H9 (cell line): ENCODE data around the gene METTL17. TPM values are rescaled to one million over a fixed set of nuclear protein-coding genes. Genes with fewer than 3 reads are reported as not detected.

Experiments
- DNase-seq: peaks from one replicate; pipeline ENCODE4 v3.0.0-alpha.2; 2017
- H2AFZ ChIP-seq: one replicate; pipeline ENCODE4 v1.6.1; 2013; ENCODE audit warnings: mild to moderate bottlenecking, low read length, control low read depth, moderate library complexity
- H2AK5ac ChIP-seq: 2 replicates; pipeline ENCODE4 v1.6.1; 2013; ENCODE audit warnings: low read length, control low read depth, mixed read lengths; ENCODE audit not compliant: insufficient read length
- H2BK120ac ChIP-seq: one replicate; pipeline ENCODE4 v1.6.1; 2013; ENCODE audit warnings: low read depth, mild to moderate bottlenecking, low read length, control low read depth, inconsistent platforms; ENCODE audit not compliant: poor library complexity, severe bottlenecking
- H2BK12ac ChIP-seq: 2 replicates; pipeline ENCODE4 v1.6.1; 2013; ENCODE audit warnings: low read length, control low read depth, mixed read lengths, low read depth; ENCODE audit not compliant: insufficient read length
- H2BK15ac ChIP-seq: 2 replicates; pipeline ENCODE4 v1.6.1; 2013; ENCODE audit warnings: low read depth, low read length, control low read depth
- H2BK20ac ChIP-seq: one replicate; pipeline ENCODE4 v1.6.1; 2013; ENCODE audit warnings: low read depth, mild to moderate bottlenecking, low read length, control low read depth, inconsistent platforms; ENCODE audit not compliant: poor library complexity, severe bottlenecking
- H2BK5ac ChIP-seq: 2 replicates; pipeline ENCODE4 v1.6.1; 2013; ENCODE audit warnings: low read length, control low read depth, mixed read lengths; ENCODE audit not compliant: insufficient read length
- H3K14ac ChIP-seq: 2 replicates; pipeline ENCODE4 v1.6.1; 2013; ENCODE audit warnings: low read length, control low read depth; ENCODE audit not compliant: insufficient read depth
- H3K18ac ChIP-seq: 2 replicates; pipeline ENCODE4 v1.6.1; 2013; ENCODE audit warnings: low read depth, mild to moderate bottlenecking, mixed read lengths, low read length, control low read depth; ENCODE audit not compliant: insufficient read length
- H3K23ac ChIP-seq: 2 replicates; pipeline ENCODE4 v1.6.1; 2013; ENCODE audit warnings: low read length, control low read depth, mixed read lengths, low read depth; ENCODE audit not compliant: insufficient read length
- H3K23me2 ChIP-seq: 2 replicates; pipeline ENCODE4 v1.6.1; 2013; ENCODE audit warnings: low read depth, mild to moderate bottlenecking, mixed read lengths, low read length, control low read depth; ENCODE audit not compliant: insufficient read length, poor library complexity, severe bottlenecking
- H3K27ac ChIP-seq: 2 replicates; pipeline ENCODE4 v1.5.1; 2013; ENCODE audit warnings: low read length, control low read depth, mixed read lengths, low read depth; ENCODE audit not compliant: insufficient read length
- H3K27me3 ChIP-seq: 2 replicates; pipeline ENCODE4 v1.6.1; 2013; ENCODE audit warnings: low read length, control low read depth, inconsistent platforms; ENCODE audit not compliant: insufficient read depth
- H3K4ac ChIP-seq: 2 replicates; pipeline ENCODE4 v1.6.1; 2013; ENCODE audit warnings: low read depth, mild to moderate bottlenecking, control low read depth, inconsistent platforms, low read length, moderate library complexity
- H3K4me1 ChIP-seq: 2 replicates; pipeline ENCODE4 v1.6.1; 2013; ENCODE audit warnings: low read length, control low read depth, inconsistent platforms; ENCODE audit not compliant: insufficient read depth
- H3K4me2 ChIP-seq: 2 replicates; pipeline ENCODE4 v1.6.1; 2013; ENCODE audit warnings: low read length, control low read depth, mixed read lengths; ENCODE audit not compliant: insufficient read length, insufficient read depth
- H3K56ac ChIP-seq: 2 replicates; pipeline ENCODE4 v1.6.1; 2013; ENCODE audit warnings: low read depth, mild to moderate bottlenecking, mixed read lengths, low read length, control low read depth; ENCODE audit not compliant: insufficient read length
- H3K79me1 ChIP-seq: 2 replicates; pipeline ENCODE4 v1.6.1; 2013; ENCODE audit warnings: low read depth, mild to moderate bottlenecking, moderate library complexity, low read length, control low read depth, inconsistent platforms; ENCODE audit not compliant: insufficient read depth, poor library complexity, severe bottlenecking
- H3K79me2 ChIP-seq: 2 replicates; pipeline ENCODE4 v1.6.1; 2013; ENCODE audit warnings: low read length, control low read depth, inconsistent platforms; ENCODE audit not compliant: insufficient read depth
- H3K9ac ChIP-seq: 2 replicates; pipeline ENCODE4 v1.6.1; 2013; ENCODE audit warnings: low read length, control low read depth, mixed read lengths; ENCODE audit not compliant: insufficient read length; ENCODE audit errors: extremely low read depth
- H3K9me3 ChIP-seq: one replicate; pipeline ENCODE4 v1.6.1; 2013; ENCODE audit warnings: low read depth, low read length, inconsistent platforms; ENCODE audit not compliant: control insufficient read depth
- H3T11ph ChIP-seq: one replicate; pipeline ENCODE4 v1.6.1; 2013; ENCODE audit warnings: mild to moderate bottlenecking, low read length, control low read depth, inconsistent platforms
- H4K20me1 ChIP-seq: one replicate; pipeline ENCODE4 v1.6.1; 2013; ENCODE audit not compliant: control insufficient read depth, insufficient read length, insufficient read depth
- H4K5ac ChIP-seq: 2 replicates; pipeline ENCODE4 v1.6.1; 2013; ENCODE audit warnings: low read depth, mild to moderate bottlenecking, mixed read lengths, low read length, control low read depth; ENCODE audit not compliant: insufficient read length
- H4K8ac ChIP-seq: replicated peaks from 2 replicates; pipeline ENCODE4 v1.6.1; 2013; ENCODE audit warnings: low read length, control low read depth, mixed read lengths, low read depth; ENCODE audit not compliant: insufficient read length
- H4K91ac ChIP-seq: 2 replicates; pipeline ENCODE4 v1.6.1; 2013; ENCODE audit warnings: low read depth, mild to moderate bottlenecking, moderate library complexity, mixed read lengths, low read length, control low read depth; ENCODE audit not compliant: insufficient read length
- H3K27ac Mint-ChIP-seq, 3 experiments: 2 replicates in 2 of 3; 3 replicates in 1 of 3; pipeline ENCODE4 v1.8.0; 2020 to 2021; ENCODE audit warnings: mixed read lengths in 3 of 3, mild to moderate bottlenecking in 1 of 3, moderate library complexity in 1 of 3
- H3K27me3 Mint-ChIP-seq: 2 replicates; pipeline ENCODE4 v1.8.0; 2021; ENCODE audit warnings: low read depth, mild to moderate bottlenecking, moderate library complexity, mixed read lengths
- H3K36me3 Mint-ChIP-seq, 3 experiments: 2 replicates in 2 of 3; 3 replicates in 1 of 3; pipeline ENCODE4 v1.8.0; 2020 to 2021; ENCODE audit warnings: low read depth in 3 of 3, mixed read lengths in 3 of 3; ENCODE audit not compliant: insufficient read depth in 1 of 3
- H3K4me1 Mint-ChIP-seq, 2 experiments: 2 replicates each; pipeline ENCODE4 v1.8.0; 2020; ENCODE audit warnings: mixed read lengths in 2 of 2
- H3K4me3 Mint-ChIP-seq, 2 experiments: 2 replicates in 1 of 2; 3 replicates in 1 of 2; pipeline ENCODE4 v1.8.0; 2020 to 2021; ENCODE audit warnings: mild to moderate bottlenecking in 2 of 2, mixed read lengths in 2 of 2, moderate library complexity in 1 of 2
- H3K9me3 Mint-ChIP-seq, 2 experiments: 2 replicates in 1 of 2; 3 replicates in 1 of 2; pipeline ENCODE4 v1.8.0; 2020; ENCODE audit warnings: mild to moderate bottlenecking in 2 of 2, mixed read lengths in 2 of 2, moderate library complexity in 1 of 2
- CTCF ChIP-seq: fragments of 200-600 bp; sonication (generic); conservative IDR thresholded peaks from 3 replicates; pipeline ENCODE4 v1.8.0; 2021; ENCODE audit warnings: antibody characterized with exemption, mild to moderate bottlenecking
- WGBS: extraction: QIAGEN DNeasy Blood & Tissue Kit; methylation state at CpG from one replicate; pipeline ENCODE4 v1.1.7; 2013; ENCODE audit warnings: missing lambda C conversion rate, low lambda C conversion rate, mixed read lengths; ENCODE audit not compliant: insufficient read length; ENCODE audit errors: extremely low coverage; 5-methylcytosine and 5-hydroxymethylcytosine counted together
- total RNA-seq: library from RNA; stranded (reverse); gene quantifications from 2 replicates; pipeline ENCODE4 v1.2.1, GENCODE V29; 2021

The METTL17 gene
- total RNA-seq, 1 experiment from 2014 or later = 81.4 TPM

- Histone ChIP-seq H2BK12ac (no peak overlapping the region), H2AK5ac (no peak overlapping the region), H3K9ac (no peak overlapping the region), H3K4me2 (no peak overlapping the region), H3K79me2 (no peaks in the 10 kb centered on the region), H4K5ac (no peak overlapping the region), H3K23ac (no peak overlapping the region), H3K4me1 (no peaks in the 10 kb centered on the region), H3K27ac (no peak overlapping the region), H2BK15ac (no peak overlapping the region), H2AFZ (no peak overlapping the region), H4K8ac (no peak overlapping the region), H4K20me1 (no peaks in the 10 kb centered on the region), H3K79me1 (no peaks in the 10 kb centered on the region), H4K91ac (no peak overlapping the region), H3K4ac (no peak overlapping the region), H2BK120ac (no peak overlapping the region), H2BK20ac (no peak overlapping the region), H3K56ac (no peak overlapping the region), H3K23me2 (no peaks in the 10 kb centered on the region), H3K27me3 (no peaks in the 10 kb centered on the region), H3K14ac (no peak overlapping the region), H2BK5ac (no peak overlapping the region), H3K18ac (no peak overlapping the region), H3T11ph (no peak overlapping the region), H3K9me3 (no peaks in the 10 kb centered on the region)
- Mint-ChIP-seq H3K9me3 (no peaks in the 10 kb centered on the region), H3K4me3 (no peak overlapping the region), H3K4me1 (peaks cover 17 to 19% of the 10 kb centered on the region in 2 experiments), H3K36me3 (peaks cover 5 to 8% (median 5%) of the 10 kb centered on the region in 3 experiments; a peak in 5 of 7 replicates), H3K27ac (no peak overlapping the region), H3K27me3 (no peaks in the 10 kb centered on the region; the same call in 1 of the 2 replicates)
- WGBS = no CpG with 5 or more reads among the region's 7 CpGs
- no peak for DNase-seq
- TF ChIP-seq CTCF = no peak
Measured at GRCh38 chr14:21001218-21001617, 11.4 kb downstream of the METTL17 start.
